Measurements from ENCODE around the gene KIF3C.
"Not testable (repeated sequence)": the region's sequence is repeated elsewhere in the genome, so short reads cannot be mapped to it uniquely, and the experiment has no call there.

The KIF3C gene

DNA sequence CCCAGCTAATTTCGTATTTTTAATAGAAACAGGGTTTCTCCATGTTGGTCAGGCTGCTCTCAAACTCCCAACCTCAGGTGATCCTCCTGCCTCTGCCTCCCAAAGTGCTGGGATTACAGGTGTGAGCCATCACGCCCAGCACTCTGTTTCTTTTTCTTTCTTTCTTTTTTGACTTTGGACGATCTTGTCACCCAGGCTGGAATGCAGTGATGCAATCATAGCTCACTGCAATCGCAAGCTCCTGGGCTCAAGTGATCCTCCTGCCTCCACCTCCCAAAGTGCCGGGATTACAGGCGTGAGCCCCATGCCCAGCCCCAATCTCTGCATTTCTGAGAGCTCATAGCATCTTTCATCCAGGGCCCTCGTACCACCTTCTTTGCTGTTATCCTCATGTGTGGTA, 17.1 kb upstream of the KIF3C start:
- DNase-seq (ENCODE audit: low spot score): not testable (repeated sequence)

DNA sequence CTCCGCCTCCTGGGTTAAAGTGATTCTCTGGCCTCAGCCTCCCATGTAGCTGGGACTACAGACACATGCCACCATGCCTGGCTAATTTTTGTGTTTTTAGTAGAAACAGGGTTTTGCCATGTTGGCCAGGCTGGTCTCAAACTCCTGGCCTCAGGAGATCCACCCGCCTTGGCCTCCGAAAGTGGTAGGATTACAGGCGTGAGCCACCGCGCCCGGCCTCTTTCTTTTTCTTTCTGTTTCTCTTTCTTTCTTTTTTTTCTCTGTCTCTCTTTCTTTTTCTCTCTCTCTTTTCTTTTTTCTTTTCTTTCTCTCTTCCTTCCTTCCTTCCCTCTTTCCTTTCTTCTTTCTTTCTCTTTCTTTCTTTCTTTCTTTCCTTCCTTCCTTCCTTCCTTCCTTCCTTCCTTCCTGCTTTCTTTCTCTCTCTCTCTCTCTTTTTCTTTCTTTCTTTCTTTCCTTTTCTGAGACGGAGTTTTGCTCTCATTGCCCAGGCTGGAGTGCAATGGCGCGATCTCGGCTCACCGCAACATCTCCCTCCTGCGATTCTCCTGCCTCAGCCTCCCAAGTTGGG, 16.6 kb upstream of the KIF3C start:
- not testable (repeated sequence) for DNase-seq (ENCODE audit: low spot score)

DNA sequence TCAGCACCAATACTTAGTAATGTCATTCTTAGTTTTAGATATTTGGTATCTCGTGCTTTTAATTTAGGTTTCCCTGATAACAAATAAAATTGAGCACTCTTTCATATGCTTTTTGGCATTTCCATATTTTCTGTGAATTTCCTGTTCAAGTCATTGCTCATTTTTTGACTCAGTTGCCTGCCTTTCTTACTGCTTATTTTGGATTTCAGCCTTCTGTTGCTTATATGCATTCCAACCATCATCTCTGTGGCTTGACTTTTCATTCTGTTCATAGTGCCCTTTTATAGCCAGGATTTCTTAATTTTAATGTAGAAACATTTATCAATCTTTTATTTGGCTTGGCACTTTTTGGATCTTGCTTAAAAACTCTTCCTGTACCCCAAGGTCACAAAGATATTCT, 14.5 kb upstream of the KIF3C start:
- no peak for DNase-seq (ENCODE audit: low spot score)

DNA sequence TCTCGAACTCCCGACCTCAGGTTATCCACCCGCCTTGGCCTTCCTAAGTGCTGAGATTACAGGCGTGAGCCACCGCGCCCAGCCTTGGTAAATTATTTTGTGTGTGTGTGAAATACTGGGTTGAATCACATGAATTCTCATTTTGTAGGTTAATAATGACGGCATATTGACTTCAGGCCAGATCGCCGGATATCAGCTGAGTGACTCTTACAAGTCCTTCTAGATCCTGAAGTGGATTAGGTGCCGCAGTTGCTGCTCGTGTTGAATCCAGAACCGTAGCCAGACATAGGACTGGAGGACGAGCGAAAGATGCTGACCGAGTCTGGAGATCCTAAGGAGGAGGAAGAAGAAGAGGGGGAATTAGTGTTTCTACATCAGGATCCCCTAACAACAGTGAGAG, 12.2 kb upstream of the KIF3C start:
- no peak for DNase-seq (ENCODE audit: low spot score)

DNA sequence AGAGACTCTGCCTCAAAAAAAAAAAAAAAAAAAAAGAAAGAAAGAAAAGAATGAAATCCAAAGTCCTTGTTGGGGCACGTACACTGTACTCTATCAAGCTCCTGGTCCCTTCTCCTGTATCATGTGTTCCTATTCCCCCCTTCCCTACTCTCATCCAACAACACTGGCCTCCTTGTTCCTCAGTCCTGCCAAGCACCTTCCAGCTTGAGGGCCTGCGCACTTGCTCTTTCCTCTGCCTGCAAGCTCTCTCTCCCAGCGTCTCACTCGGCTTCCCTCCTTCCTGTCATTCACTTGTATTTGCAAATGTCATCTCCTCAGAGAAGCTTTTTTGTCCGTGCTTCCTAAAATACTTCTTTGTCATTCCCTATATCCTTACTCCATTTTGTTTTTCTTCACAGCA, 10.8 kb upstream of the KIF3C start:
- no peak for DNase-seq (ENCODE audit: low spot score)

DNA sequence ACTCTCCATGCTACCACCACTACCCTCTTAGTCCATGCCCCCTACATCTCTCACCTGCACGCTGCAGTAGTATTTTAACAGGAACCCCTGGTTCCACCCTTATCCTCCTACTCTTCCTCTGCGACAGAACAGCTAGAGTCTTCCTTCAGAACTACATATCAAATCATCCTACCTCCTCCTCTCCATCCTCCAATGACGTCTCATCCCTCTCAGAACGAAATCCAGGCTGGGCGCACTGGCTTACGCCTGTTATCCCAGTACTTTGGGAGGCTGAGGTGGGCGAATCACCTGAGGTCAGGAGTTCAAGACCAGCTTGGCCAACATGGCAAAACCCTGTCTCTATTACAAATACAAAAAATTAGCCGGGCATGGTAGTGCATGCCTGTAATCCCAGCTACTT, 10.3 kb upstream of the KIF3C start:
- no peak for DNase-seq (ENCODE audit: low spot score)

DNA sequence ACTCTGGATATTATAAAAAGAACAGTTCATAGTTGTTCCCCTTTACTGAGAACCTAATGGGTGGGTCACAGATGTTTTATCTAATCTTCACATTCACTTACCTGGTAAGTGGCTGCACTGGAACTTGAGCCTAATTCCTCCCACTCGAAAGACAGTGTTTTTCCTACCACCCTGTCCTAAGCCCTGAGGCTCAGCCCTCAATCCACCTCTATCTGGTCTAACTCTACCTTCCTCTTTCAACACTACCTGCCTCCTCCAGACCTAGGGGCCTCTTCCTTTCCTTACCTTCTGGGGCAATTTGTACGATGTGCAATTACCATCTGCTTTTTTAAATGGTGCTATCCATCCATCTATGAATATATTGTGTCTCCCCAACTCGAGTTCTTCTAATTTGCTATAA, 9.7 kb upstream of the KIF3C start:
- DNase-seq (ENCODE audit: low spot score): no peak

DNA sequence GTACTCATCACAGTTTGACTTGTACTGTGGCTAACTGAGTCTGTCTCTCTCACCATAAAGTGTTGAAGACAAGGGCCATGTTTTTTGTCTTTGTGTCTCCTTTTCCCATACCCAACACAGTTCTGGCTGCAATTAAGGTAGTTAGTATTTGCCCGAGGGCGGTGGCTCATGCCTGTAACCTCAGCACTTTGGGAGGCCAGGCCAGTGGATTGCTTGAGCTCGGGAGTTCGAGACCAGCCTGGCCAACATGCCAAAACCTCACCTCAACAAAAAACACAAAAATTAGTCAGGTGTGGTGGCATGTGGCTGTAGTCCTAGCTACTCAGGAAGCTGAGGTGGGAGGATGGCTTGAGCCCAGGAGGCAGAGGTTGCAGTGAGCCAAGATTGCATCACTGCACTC, 6.9 kb upstream of the KIF3C start:
- no peak for DNase-seq (ENCODE audit: low spot score)

DNA sequence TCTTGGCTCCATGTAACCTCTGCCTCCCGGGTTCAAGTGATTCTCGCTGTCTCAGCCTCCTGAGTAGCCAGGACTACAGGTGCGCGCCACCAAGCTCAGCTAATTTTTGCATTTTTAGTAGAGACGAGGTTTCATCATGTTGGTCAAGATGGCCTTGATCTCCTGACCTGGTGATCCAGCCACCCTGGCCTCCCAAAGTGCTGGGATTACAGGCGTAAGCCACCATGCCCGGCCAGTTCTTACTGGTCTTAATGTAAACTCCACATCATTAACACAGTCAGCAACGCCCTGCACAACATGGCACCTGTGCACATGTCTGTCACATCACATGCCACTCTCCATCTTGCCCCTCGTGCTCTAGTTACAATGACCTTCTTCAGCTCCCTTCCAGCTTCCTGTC, 5.8 kb upstream of the KIF3C start:
- DNase-seq (ENCODE audit: low spot score): no peak

DNA sequence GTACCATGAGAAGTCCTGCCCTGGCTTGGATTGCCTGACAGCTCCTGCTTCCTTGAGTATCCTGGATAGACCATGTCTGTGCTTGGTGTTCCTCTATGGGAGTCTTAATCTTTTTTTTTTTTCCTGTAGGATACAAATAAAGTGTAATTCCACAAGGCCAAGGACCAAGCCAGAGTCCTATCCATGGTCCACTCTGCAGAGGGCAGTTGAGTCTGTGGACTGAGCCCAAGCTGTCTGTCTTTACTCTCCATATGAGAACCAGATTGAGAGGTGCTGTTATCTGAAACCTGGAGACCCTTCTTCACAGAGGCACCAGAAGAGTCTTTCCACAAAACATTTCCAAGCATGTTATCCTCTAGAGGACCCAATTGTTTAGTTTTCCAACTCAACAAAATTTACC, 1.4 kb upstream of the KIF3C start:
- no peak for DNase-seq (ENCODE audit: low spot score)

DNA sequence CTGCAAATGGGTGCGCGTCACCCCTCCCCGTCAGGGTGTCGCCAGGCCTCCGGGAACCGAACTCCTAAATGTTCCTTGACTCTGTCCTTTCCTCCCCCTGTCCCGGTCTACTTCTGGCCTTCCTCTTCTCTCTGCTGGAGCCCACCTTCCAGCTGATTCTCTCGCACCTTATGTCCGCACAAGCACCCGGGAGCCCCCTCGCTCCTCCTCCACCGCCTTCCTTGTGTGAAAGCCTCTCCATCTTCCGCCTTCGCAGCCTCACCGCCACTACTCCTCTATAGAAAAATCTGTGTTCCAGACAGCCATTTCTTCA, 627 bp upstream of the KIF3C start:
- no peak for DNase-seq (ENCODE audit: low spot score)

DNA sequence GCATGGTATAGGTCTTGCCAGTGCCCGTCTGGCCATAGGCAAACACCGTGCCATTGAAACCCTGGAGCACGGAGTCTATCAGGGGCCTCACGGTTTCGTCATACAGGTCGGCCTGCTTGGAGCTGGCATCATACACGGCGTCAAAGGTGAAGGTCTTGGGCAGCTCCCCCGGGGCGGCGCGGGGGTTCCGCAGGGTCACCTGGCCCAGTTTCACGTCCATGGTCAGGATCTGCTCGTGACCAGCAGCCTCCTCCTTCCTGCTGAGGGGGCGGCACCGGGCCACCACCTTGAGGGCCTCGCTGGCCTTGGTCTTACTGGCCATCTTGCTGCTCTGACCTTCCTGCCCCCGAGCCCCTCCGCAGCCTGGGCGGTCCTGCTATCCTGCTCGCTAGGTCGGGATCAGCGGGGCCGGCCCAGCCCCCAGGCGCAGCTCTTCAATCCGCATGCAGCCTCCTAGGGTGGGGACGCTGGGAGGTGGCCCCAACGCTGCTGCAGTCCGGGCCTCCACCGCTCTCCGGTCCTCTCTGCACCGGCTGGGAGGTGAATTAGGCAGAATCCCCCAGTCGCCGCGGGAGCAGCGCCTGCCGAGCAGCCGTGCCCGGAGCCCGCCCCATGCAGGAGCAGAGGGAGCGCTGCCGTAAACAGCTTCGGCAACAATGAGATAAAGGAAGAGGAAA, 563 bp downstream of the KIF3C start:
- DNase-seq (ENCODE audit: low spot score): no peak

DNA sequence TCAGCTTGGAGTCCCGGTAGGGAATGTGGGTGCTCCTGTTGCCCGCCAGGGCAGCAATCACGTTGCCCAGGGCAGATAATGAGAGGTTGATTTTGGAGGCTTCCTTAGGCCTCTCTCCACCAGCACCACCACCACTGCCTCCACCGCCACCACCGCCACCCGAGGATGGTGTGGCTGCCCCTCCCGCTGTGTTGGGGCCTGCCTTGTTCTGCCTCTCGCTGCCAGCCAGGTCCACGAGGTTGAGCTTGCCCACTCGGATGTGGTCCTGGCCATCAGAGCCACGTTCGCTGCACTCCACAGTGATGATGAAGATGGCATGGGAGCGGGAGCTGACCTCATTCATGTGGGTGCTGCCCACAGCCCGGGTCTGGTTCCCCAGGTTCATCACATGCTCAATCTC, 1.3 kb downstream of the KIF3C start:
- no peak for DNase-seq (ENCODE audit: low spot score)

DNA sequence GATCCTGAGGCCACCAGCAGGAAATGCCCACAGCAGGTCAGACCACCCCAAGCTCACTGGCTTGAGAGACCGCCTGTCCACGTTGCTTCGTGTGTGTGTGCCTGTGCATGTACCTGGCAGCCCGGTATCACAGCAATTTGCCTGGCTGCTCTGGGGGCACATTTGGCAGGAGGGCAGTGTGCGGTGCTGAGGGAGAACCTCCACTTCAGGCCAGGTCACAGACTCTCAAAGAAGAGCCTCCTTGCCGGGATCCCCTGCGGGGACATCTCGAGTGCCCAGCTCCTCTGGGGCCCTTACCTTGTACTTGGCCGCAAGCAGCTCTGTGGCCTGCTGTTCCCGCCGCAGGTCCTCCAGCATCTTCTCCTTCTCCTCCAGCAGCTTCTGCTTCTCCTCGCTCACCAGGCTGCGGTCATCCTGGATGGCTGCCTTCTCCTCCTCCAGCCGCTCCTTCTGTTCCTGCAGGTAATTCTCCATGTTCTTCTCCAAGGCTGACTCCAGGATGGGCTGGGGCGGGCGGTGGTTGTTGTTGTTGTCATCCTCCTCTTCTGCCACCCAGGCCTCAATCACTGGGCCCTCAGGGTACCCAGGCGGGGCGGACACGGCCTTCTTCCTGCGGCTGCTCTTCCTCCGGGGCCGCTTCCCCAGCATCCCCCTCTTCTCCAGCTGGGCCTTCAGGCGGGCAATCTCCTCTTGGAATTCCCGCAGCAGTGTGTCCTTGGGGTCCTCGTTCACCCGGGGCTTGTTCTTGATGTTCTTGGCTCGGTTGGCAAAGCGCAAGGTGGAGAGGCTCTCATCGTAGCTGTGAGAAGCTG, 2.0 kb downstream of the KIF3C start:
- DNase-seq (ENCODE audit: low spot score): no peak

DNA sequence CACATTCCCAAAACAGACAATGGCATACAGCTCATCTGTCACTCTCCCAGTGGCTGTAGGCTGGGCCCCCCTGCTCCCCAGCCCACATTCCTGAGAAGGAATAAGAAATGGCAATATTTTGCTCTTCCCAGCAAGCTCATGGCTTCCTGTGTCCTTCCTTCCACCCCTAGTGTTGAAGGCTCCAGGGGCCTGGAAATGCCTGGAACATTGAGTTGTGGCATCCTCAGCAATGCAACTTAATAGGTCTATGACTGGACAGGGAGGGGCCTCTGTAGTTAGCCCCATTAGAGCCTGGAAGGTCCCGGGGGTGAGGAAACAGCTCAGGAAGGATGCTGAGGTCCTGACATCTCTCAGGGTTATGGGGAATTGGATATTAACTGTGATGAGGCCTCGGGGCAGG, 3.3 kb downstream of the KIF3C start:
- no peak for DNase-seq (ENCODE audit: low spot score)

DNA sequence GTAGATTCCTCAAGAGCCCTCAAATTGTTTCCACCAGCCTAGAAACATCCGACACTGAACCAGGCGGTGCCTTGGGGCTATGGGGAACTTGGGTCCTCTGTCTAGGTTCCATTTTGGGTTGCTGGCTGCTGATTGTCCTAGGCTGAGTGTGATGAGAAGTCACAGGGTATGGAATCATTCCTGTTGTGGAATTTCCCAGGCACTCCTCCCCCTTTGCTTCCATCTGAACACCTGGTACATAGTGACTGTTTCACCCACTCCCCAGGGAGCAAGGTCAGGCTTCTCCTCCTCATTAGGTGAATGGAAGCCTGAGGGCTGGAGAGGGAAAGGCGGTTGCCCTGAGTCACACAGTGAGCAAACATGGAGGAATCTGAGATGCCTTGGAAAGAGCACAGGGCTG, 4.5 kb downstream of the KIF3C start:
- no peak for DNase-seq (ENCODE audit: low spot score)

DNA sequence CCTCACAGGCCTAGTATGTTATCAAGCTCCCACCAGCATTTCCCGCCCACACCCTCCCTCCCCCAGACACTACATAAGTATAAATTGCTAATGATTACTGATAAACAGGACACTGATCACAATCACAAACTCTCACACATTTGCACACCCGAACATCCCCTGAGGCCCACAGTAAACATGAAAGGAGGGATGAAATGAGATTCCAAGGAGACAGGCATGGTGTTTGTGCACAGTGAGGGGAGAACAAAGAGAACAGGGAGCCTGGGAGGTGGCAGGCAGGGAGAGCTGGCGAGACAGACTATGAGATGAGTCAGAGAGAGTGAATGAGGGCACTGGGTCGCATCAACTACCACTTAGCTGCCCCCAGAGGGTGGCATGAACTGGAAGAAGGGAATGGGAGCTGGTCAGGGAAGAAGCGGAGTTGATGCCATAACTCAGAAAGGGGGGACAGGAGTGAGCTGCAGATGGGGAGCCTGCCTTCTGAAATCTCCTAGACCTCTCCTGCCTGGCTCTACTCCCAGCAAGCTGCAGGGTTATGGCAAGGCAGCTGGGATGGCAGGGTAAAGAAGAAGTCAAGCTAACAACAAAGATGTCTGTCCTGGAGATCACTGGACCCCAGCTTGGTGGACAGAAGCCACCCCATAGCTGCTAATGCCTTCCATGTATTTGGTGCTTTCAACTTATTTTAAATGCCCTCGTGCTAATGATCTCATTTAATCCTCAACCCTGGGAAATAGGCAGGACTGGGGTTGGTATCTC, 5.1 kb downstream of the KIF3C start:
- no peak for DNase-seq (ENCODE audit: low spot score)

DNA sequence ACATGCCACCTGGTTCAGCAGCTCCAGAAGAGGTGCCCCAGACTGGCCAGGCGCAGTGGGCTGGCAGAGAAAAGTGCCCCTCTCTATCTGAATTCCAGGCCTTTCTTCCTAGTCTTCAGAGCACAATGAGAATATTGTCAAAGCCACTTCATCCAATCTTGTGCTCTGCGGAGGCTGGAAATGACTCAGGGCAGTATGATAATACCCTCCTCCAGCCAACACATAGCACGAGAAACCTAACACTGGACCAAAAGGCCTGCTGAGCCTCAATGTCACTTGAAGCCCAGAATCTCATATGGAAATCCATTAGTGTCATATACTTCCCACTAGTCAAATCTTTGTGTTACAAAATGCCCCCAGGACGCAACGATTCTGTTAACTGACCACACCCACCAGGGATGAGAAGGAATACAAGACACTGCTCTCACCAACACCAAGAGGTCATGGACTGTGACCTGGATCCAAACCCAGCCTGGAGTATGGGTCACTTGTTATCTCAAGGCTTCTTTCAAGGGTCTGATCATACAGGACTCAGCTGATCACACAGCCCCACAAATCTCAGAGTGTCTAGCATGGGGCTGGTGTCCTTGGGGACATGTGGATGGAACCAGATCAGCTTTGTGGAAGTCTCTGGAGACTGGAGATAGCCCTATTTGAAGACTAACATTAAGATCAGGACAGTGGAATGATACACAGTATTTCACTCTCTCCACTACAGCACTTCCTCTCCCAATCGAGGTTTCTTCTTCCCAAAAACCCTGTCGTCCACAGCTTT, 10.1 kb downstream of the KIF3C start:
- DNase-seq (ENCODE audit: low spot score): no peak

DNA sequence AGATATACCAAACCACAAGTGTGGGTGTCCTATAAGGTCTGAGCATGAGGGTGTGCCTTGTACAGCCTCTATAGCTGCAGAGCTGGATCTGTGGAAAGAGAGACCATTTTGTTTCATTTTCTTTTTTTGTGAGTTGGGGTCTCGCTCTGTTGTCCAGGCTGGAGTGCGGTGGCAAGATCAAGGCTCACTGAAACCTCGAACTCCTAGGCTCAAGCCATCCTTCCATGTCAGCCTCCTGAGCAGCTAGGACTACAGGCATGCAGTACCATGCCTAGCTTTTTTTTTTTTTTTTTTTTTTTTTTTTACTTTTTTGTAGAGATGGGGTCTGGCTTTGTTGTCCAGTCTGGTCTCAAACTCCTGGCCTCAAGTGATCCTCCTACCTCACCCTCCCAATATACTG, 10.7 kb downstream of the KIF3C start:
- no peak for DNase-seq (ENCODE audit: low spot score)

DNA sequence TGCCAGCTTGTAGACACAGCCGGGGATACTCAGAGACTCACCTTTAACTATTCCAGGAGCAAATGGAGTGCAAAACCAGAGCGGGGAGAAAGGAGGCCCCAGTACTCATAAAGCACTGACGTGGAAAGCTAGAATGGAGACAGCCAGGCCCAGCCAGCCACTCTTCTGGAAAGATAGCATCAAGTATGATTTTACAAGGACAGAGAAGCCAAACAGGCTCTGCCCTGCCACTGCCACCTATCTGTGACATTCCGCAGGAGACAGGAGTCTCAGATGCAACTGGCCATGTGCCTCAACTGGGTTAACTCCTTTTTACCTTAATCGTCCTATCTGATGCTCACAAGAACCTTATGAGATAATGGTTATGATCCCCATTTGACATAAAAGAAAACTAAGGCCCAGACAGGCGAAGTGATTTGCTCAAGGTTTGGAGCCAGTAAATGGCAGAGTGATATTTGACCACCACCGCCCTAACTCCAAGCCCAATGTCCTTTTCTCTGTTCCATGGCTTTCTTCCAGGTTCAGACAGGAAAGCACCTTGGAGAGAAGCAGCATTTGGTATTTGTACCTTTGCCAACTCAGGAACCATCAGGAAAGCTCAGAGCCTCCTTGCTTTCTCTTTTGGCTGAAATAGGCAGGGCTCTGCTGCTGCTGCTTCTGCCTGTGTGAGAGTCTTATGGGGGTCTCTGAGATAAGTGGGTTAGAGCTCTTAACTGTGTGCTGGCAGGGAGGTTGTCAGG, 15.6 kb downstream of the KIF3C start:
- DNase-seq (ENCODE audit: low spot score): no peak

DNA sequence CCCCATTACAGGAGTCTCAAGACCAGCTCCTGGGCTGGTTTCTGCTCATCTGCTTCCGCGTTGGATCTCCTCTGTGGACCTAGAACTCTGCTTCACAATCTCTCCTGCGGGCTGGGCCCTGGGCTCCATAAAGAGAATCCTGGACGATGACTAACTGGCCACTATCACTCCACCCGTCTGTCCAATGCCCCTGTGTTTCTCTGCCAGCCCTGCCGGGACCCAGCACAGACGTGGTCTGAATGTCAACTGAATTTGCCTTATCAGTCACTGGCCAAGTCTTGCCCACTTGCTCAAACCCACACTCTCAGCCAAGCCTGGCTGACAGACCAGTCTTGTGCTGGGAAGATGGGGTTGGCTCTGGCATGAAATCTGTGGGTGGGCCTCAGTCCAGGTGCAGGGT, 17.4 kb downstream of the KIF3C start:
- no peak for DNase-seq (ENCODE audit: low spot score)

DNA sequence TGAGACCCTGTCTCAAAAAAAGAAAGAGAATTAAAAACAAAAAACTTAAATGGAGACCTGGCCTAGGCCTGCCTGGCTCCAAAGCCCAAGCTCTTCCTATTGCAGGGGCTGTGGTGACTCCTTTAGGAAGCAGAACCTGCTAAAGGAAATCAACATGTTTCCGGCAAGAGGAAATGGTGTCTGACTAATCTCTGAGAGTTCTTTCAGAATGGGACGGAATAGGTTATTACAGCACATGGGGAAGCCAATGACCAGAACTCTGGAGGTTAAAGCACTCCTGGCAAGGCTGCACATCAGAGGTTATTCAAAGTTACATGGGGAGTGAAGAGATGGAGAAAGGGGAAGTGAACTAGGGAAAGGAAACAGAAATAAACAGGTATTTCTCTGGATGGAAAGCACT, 21.4 kb downstream of the KIF3C start:
- DNase-seq (ENCODE audit: low spot score): no peak

Measured in AG08395 (cell line).